ENCODE results near the gene KCNC1.

- TF ChIP-seq CTCF (IDR thresholded peaks at IDR 0.05; ENCODE audit: poor library complexity, severe bottlenecking) = no peak
- no peak for TF ChIP-seq POLR2AphosphoS5 (IDR thresholded peaks at IDR 0.05)
- TF ChIP-seq EP300 (conservative IDR thresholded peaks at IDR 0.05; ENCODE audit: poor library complexity, severe bottlenecking) = no peak
- TF ChIP-seq EZH2 (IDR thresholded peaks at IDR 0.05; ENCODE audit: borderline replicate concordance, insufficient read depth, low read length, poor library complexity, severe bottlenecking) = no peak
- no peak for TF ChIP-seq TAF1 (IDR thresholded peaks at IDR 0.05; ENCODE audit: low read depth)
- TF ChIP-seq REST (IDR thresholded peaks at IDR 0.05; ENCODE audit: borderline replicate concordance) = no peak
Measured at GRCh38 chr11:17760102-17761029, 25.8 kb downstream of the KCNC1 start.
